GM23338 (cell line): Measurements from ENCODE around the gene ZBTB42. TPM values are rescaled to one million over a fixed set of nuclear protein-coding genes. Genes with fewer than 3 reads are reported as not detected.

Experiments used
- ATAC-seq: fragments of 200-7000 bp; cut with Tn5 transposase; 3 replicates; pipeline ENCODE4 v1.9.1; 2020
- DNase-seq: peaks from one replicate; pipeline ENCODE4 v3.0.0-alpha.2; 2015; ENCODE audit warnings: low spot score
- H2AFZ ChIP-seq: fragments of 200-600 bp; sonication (generic); 2 replicates; pipeline ENCODE4 v1.8.0; 2016; ENCODE audit warnings: antibody characterized with exemption, mild to moderate bottlenecking, moderate library complexity
- H3F3A ChIP-seq: fragments of 200-600 bp; sonication (generic); replicated peaks from 2 replicates; pipeline ENCODE4 v1.8.0; 2017; ENCODE audit warnings: antibody characterized with exemption, mixed run types, low read depth
- H3K27ac ChIP-seq: fragments of 200-600 bp; sonication (generic); 2 replicates; pipeline ENCODE4 v1.6.1; 2016; ENCODE audit warnings: low read depth
- H3K27me3 ChIP-seq: fragments of 200-600 bp; sonication (generic); 2 replicates; pipeline ENCODE4 v1.8.0; 2016; ENCODE audit warnings: mild to moderate bottlenecking, mixed run types, moderate library complexity; ENCODE audit not compliant: insufficient read depth
- H3K36me3 ChIP-seq: fragments of 200-600 bp; sonication (generic); 2 replicates; pipeline ENCODE4 v1.8.0; 2016; ENCODE audit warnings: mild to moderate bottlenecking; ENCODE audit not compliant: insufficient read depth
- H3K4me1 ChIP-seq: fragments of 200-600 bp; sonication (generic); 2 replicates; pipeline ENCODE4 v1.8.0; 2016; ENCODE audit warnings: mild to moderate bottlenecking, moderate library complexity; ENCODE audit not compliant: insufficient read depth
- H3K4me2 ChIP-seq: fragments of 200-600 bp; sonication (generic); 2 replicates; pipeline ENCODE4 v1.7.1; 2017; ENCODE audit warnings: mixed run types
- H3K4me3 ChIP-seq: fragments of 200-600 bp; sonication (generic); 2 replicates; pipeline ENCODE4 v1.6.1; 2016; ENCODE audit warnings: mixed run types
- H3K79me2 ChIP-seq: fragments of 200-600 bp; sonication (generic); replicated peaks from 2 replicates; pipeline ENCODE4 v1.8.0; 2017; ENCODE audit warnings: mild to moderate bottlenecking; ENCODE audit not compliant: insufficient read depth
- H3K9me2 ChIP-seq: fragments of 200-600 bp; sonication (generic); 2 replicates; pipeline ENCODE4 v1.8.0; 2017; ENCODE audit not compliant: insufficient read depth
- H4K20me1 ChIP-seq: fragments of 200-600 bp; sonication (generic); replicated peaks from 2 replicates; pipeline ENCODE4 v1.8.0; 2017; ENCODE audit warnings: mild to moderate bottlenecking; ENCODE audit not compliant: insufficient read depth
- H3K27ac Mint-ChIP-seq: 2 replicates; pipeline ENCODE4 v1.8.0; 2020; ENCODE audit warnings: inconsistent platforms, mild to moderate bottlenecking, moderate library complexity, mixed read lengths
- H3K27me3 Mint-ChIP-seq: 3 replicates; pipeline ENCODE4 v1.8.0; 2022; ENCODE audit warnings: low read depth, mild to moderate bottlenecking, moderate library complexity, mixed read lengths, inconsistent platforms; ENCODE audit not compliant: insufficient read depth, poor library complexity
- H3K36me3 Mint-ChIP-seq: 3 replicates; pipeline ENCODE4 v1.8.0; 2021; ENCODE audit warnings: low read depth, mild to moderate bottlenecking, inconsistent platforms, moderate library complexity, mixed read lengths
- H3K4me1 Mint-ChIP-seq: 3 replicates; pipeline ENCODE4 v1.8.0; 2020; ENCODE audit warnings: mild to moderate bottlenecking, inconsistent platforms, mixed read lengths
- H3K4me3 Mint-ChIP-seq: 3 replicates; pipeline ENCODE4 v1.8.0; 2021; ENCODE audit warnings: moderate library complexity, mild to moderate bottlenecking, inconsistent platforms, mixed read lengths
- H3K9me3 Mint-ChIP-seq: 3 replicates; pipeline ENCODE4 v1.8.0; 2020; ENCODE audit warnings: moderate library complexity, mild to moderate bottlenecking, inconsistent platforms, mixed read lengths
- CREB1 ChIP-seq: fragments of 250-450 bp; sonication (Bioruptor Pico); IDR thresholded peaks from 2 replicates; pipeline ENCODE4 v1.5.0; 2020; ENCODE audit warnings: low read depth, mild to moderate bottlenecking, moderate library complexity
- EZH2 ChIP-seq: fragments of 200-600 bp; sonication (generic); IDR thresholded peaks from one replicate; pipeline ENCODE4 v1.8.0; 2017; ENCODE audit warnings: antibody characterized with exemption, mild to moderate bottlenecking, low read depth; ENCODE audit not compliant: unreplicated experiment
- NANOG ChIP-seq: IDR thresholded peaks from 2 replicates; pipeline ENCODE4 v1.6.1; 2016; ENCODE audit warnings: antibody characterized with exemption, borderline replicate concordance
- POLR2AphosphoS5 ChIP-seq: IDR thresholded peaks from 2 replicates; pipeline ENCODE4 v1.6.1; 2016; ENCODE audit warnings: antibody characterized with exemption, low read depth
- STAT1 ChIP-seq: IDR thresholded peaks from one replicate; pipeline ENCODE4 v1.6.1; 2016; ENCODE audit warnings: antibody characterized with exemption; ENCODE audit not compliant: unreplicated experiment
- ZNF114 ChIP-seq: fragments of 250-450 bp; sonication (Bioruptor Pico); IDR thresholded peaks from 2 replicates; pipeline ENCODE4 v1.5.0; 2020; ENCODE audit warnings: mild to moderate bottlenecking, moderate library complexity
- ZNF331 ChIP-seq: fragments of 250-450 bp; sonication (Bioruptor Pico); IDR thresholded peaks from 2 replicates; pipeline ENCODE4 v1.5.0; 2020; ENCODE audit warnings: low read depth, mild to moderate bottlenecking, moderate library complexity
- ZNF462 ChIP-seq: fragments of 250-450 bp; sonication (Bioruptor Pico); IDR thresholded peaks from 2 replicates; pipeline ENCODE4 v1.5.0; 2020; ENCODE audit warnings: mild to moderate bottlenecking, moderate library complexity
- polyA plus RNA-seq: library from polyadenylated mRNA; unstranded; fragments of >200 nt; fragmentation: Nextera tagmentation; extraction: Ambion mirVana; gene quantifications from 2 replicates; pipeline ENCODE4 v1.2.1, GENCODE V29; 2016
- total RNA-seq: library from RNA; depleted of rRNA; stranded (reverse); fragments of >200 nt; shearing (Covaris generic); gene quantifications from 2 replicates; pipeline ENCODE4 v1.2.3, GENCODE V29; 2014
- TF ChIP-seq, protein P1 (sequence below): IDR thresholded peaks from one replicate; pipeline ENCODE4 v1.6.1; 2018; ENCODE audit warnings: antibody characterized with exemption; ENCODE audit not compliant: unreplicated experiment
- TF ChIP-seq, protein P2 (sequence below), 2 experiments: fragments of 200-600 bp in 1 of 2; sonication (generic) in 1 of 2; conservative IDR thresholded peaks; 2 replicates each; pipeline versions ENCODE4 v1.5.1 to v1.6.1; 2016 to 2017; ENCODE audit warnings: antibody characterized with exemption in 2 of 2, low read depth in 2 of 2, mild to moderate bottlenecking in 2 of 2, moderate library complexity in 1 of 2
- TF ChIP-seq, protein P3 (sequence below): IDR thresholded peaks from 2 replicates; pipeline ENCODE4 v1.6.1; 2016; ENCODE audit warnings: antibody characterized with exemption

The ZBTB42 gene
- total and polyA plus RNA-seq, 2 experiments from 2014 or later = 0.70 to 4.4 TPM

- TF ChIP-seq, protein P1, sequence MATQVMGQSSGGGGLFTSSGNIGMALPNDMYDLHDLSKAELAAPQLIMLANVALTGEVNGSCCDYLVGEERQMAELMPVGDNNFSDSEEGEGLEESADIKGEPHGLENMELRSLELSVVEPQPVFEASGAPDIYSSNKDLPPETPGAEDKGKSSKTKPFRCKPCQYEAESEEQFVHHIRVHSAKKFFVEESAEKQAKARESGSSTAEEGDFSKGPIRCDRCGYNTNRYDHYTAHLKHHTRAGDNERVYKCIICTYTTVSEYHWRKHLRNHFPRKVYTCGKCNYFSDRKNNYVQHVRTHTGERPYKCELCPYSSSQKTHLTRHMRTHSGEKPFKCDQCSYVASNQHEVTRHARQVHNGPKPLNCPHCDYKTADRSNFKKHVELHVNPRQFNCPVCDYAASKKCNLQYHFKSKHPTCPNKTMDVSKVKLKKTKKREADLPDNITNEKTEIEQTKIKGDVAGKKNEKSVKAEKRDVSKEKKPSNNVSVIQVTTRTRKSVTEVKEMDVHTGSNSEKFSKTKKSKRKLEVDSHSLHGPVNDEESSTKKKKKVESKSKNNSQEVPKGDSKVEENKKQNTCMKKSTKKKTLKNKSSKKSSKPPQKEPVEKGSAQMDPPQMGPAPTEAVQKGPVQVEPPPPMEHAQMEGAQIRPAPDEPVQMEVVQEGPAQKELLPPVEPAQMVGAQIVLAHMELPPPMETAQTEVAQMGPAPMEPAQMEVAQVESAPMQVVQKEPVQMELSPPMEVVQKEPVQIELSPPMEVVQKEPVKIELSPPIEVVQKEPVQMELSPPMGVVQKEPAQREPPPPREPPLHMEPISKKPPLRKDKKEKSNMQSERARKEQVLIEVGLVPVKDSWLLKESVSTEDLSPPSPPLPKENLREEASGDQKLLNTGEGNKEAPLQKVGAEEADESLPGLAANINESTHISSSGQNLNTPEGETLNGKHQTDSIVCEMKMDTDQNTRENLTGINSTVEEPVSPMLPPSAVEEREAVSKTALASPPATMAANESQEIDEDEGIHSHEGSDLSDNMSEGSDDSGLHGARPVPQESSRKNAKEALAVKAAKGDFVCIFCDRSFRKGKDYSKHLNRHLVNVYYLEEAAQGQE = no peak
- TF ChIP-seq CREB1 = no peak
These were observed 15.6 kb downstream of the ZBTB42 start (continued) for GRCh38 chr14:104816616-104816884.

DNA sequence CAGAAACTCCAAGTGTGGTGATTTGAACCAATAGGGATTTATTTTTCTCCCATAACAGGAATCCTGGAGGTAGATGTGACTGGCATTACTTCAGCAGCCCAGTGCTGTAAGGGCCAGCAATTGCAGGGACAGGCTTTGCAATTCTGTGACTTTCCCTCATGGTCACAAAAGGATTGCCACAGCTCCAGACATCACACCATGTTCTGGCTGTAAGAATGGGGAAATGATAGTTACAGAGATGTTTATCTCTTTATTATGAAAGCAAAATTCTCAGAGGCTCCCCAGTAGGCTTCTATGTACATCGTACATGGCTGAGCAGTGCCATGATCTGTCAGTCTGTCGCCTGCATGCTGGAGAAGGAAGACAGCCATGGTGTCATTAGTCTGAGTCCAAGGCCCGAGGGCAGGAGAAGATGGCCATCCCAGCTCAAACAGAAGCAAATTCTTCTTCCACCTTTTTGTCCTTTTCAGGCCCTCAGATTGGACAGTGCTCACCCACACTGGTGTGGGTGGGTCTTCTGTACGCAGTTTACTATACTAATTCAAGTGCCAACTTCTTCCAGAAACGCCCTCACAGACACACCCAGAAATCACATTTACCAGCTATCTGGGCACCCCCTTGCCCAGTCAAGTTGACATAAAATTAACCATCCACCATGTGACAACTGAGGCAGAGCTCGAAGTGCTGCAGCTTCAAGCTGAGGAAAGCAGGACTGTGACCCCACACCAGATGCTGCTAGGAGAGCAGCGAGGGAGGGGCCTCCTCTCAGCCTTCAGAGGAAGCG, 17.2 kb downstream of the ZBTB42 start:
- Histone ChIP-seq H3K27me3 (peaks cover 8% of the 10 kb centered on the region; the same call in 1 of the 2 replicates), H3K27ac (no peak overlapping the region), H3K4me3 (no peak overlapping the region), H3F3A (0 out of 2 replicates have a peak, but pooled peaks cover 3% of the 10 kb centered on the region), H3K36me3 (no peaks in the 10 kb centered on the region; the same call in 1 of the 2 replicates), H2AFZ (no peak overlapping the region), H3K9me2 (no peaks in the 10 kb centered on the region), H3K4me1 (peaks cover 9% of the 10 kb centered on the region), H4K20me1 (no peaks in the 10 kb centered on the region; the same call in 1 of the 2 replicates), H3K4me2 (no peak overlapping the region), H3K79me2 (0 out of 2 replicates have a peak, but pooled peaks cover 4% of the 10 kb centered on the region)
- H3K27ac Mint-ChIP-seq = no peak overlapping the region
- no peaks in the 10 kb centered on the region for H3K9me3 Mint-ChIP-seq
- peaks cover 14% of the 10 kb centered on the region for H3K27me3 Mint-ChIP-seq
- ATAC-seq (no peak), DNase-seq (no peak)
- peaks cover 6% of the 10 kb centered on the region for H3K36me3 Mint-ChIP-seq
- H3K4me1 Mint-ChIP-seq = peaks cover 6% of the 10 kb centered on the region; the same call in 2 of the 3 replicates
- H3K4me3 Mint-ChIP-seq = no peak overlapping the region; the same call in 2 of the 3 replicates
- TF ChIP-seq CREB1 = no peak
- no peak for TF ChIP-seq STAT1
- no peak for TF ChIP-seq POLR2AphosphoS5
- TF ChIP-seq ZNF331 (CRISPR knock-in tag) = no peak
- no peak for TF ChIP-seq ZNF114 (CRISPR knock-in tag)
- TF ChIP-seq, protein P2, sequence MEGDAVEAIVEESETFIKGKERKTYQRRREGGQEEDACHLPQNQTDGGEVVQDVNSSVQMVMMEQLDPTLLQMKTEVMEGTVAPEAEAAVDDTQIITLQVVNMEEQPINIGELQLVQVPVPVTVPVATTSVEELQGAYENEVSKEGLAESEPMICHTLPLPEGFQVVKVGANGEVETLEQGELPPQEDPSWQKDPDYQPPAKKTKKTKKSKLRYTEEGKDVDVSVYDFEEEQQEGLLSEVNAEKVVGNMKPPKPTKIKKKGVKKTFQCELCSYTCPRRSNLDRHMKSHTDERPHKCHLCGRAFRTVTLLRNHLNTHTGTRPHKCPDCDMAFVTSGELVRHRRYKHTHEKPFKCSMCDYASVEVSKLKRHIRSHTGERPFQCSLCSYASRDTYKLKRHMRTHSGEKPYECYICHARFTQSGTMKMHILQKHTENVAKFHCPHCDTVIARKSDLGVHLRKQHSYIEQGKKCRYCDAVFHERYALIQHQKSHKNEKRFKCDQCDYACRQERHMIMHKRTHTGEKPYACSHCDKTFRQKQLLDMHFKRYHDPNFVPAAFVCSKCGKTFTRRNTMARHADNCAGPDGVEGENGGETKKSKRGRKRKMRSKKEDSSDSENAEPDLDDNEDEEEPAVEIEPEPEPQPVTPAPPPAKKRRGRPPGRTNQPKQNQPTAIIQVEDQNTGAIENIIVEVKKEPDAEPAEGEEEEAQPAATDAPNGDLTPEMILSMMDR (conservative IDR thresholded peaks at IDR 0.05; ENCODE audit: low read depth in 2 of 2) = no peak
- no peak for TF ChIP-seq EZH2
- TF ChIP-seq NANOG = no peak
- TF ChIP-seq, protein P3, sequence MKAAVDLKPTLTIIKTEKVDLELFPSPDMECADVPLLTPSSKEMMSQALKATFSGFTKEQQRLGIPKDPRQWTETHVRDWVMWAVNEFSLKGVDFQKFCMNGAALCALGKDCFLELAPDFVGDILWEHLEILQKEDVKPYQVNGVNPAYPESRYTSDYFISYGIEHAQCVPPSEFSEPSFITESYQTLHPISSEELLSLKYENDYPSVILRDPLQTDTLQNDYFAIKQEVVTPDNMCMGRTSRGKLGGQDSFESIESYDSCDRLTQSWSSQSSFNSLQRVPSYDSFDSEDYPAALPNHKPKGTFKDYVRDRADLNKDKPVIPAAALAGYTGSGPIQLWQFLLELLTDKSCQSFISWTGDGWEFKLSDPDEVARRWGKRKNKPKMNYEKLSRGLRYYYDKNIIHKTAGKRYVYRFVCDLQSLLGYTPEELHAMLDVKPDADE = no peak
- TF ChIP-seq ZNF462 (CRISPR knock-in tag) = no peak
